H1 (cell line): ENCODE measurements around the gene RSPH6A.

Source experiments
- CHD2 ChIP-seq: IDR thresholded peaks from 2 replicates; pipeline ENCODE4 v1.6.1; 2012; ENCODE audit warnings: low read length, improper control_type of control experiment
- EP300 ChIP-seq, 2 experiments: IDR thresholded peaks; 1 replicate in 1 of 2; 2 replicates in 1 of 2; pipeline ENCODE4 v1.6.1; 2011 to 2012; ENCODE audit warnings: low read depth in 2 of 2, low read length in 2 of 2, mild to moderate bottlenecking in 2 of 2, borderline replicate concordance in 1 of 2, inconsistent platforms in 1 of 2, moderate library complexity in 1 of 2
- EZH2 ChIP-seq: fragments of 200-600 bp; sonication (generic); IDR thresholded peaks from 2 replicates; pipeline ENCODE4 v1.7.1; 2012; ENCODE audit warnings: low read depth, mild to moderate bottlenecking, moderate library complexity, low read length, inconsistent platforms; ENCODE audit not compliant: severe bottlenecking
- MAFK ChIP-seq: IDR thresholded peaks from 2 replicates; pipeline ENCODE4 v1.6.1; 2012; ENCODE audit warnings: low read depth, mild to moderate bottlenecking, improper control_type of control experiment, low read length
- POLR2A ChIP-seq, 2 experiments: IDR thresholded peaks; 1 replicate in 1 of 2; 2 replicates in 1 of 2; pipeline ENCODE4 v1.6.1; 2011; ENCODE audit warnings: low read depth in 2 of 2, low read length in 2 of 2, mild to moderate bottlenecking in 2 of 2; ENCODE audit errors: control extremely low read depth in 1 of 2
- RAD21 ChIP-seq, 2 experiments: IDR thresholded peaks in 1 of 2; conservative IDR thresholded peaks in 1 of 2; 2 replicates each; pipeline ENCODE4 v1.6.1; 2011; ENCODE audit warnings: low read depth in 2 of 2, low read length in 2 of 2, improper control_type of control experiment in 1 of 2, inconsistent platforms in 1 of 2, mild to moderate bottlenecking in 1 of 2, moderate library complexity in 1 of 2
- RBBP5 ChIP-seq: IDR thresholded peaks from 2 replicates; pipeline ENCODE4 v1.7.1; 2012; ENCODE audit warnings: low read depth, mild to moderate bottlenecking, inconsistent platforms, low read length, moderate library complexity, borderline replicate concordance
- SP1 ChIP-seq: IDR thresholded peaks from 2 replicates; pipeline ENCODE4 v1.6.1; 2011; ENCODE audit warnings: low read depth, low read length
- TAF1 ChIP-seq: IDR thresholded peaks from 2 replicates; pipeline ENCODE4 v1.6.1; 2011; ENCODE audit warnings: mild to moderate bottlenecking, low read depth, low read length
- TBP ChIP-seq: IDR thresholded peaks from 2 replicates; pipeline ENCODE4 v1.6.1; 2011; ENCODE audit warnings: low read depth, low read length, improper control_type of control experiment
- ZNF274 ChIP-seq: IDR thresholded peaks from 2 replicates; pipeline ENCODE4 v1.7.0; 2012; ENCODE audit warnings: low read length, borderline replicate concordance; ENCODE audit errors: extremely low read depth
- TF ChIP-seq, protein P1 (sequence below), 3 experiments: IDR thresholded peaks; 1 replicate in 2 of 3; 2 replicates in 1 of 3; pipeline versions ENCODE4 v1.5.1 to v1.6.1; 2011; ENCODE audit warnings: low read length in 3 of 3, mild to moderate bottlenecking in 3 of 3, inconsistent platforms in 2 of 3, low read depth in 1 of 3, moderate library complexity in 1 of 3; ENCODE audit not compliant: insufficient read depth in 1 of 3; ENCODE audit errors: control extremely low read depth in 1 of 3
- TF ChIP-seq, protein P2 (sequence below): IDR thresholded peaks from 2 replicates; pipeline ENCODE4 v1.6.1; 2012; ENCODE audit warnings: inconsistent platforms
- TF ChIP-seq, protein P3 (sequence below): IDR thresholded peaks from 2 replicates; pipeline ENCODE4 v1.6.1; 2011; ENCODE audit warnings: low read length, improper control_type of control experiment

DNA sequence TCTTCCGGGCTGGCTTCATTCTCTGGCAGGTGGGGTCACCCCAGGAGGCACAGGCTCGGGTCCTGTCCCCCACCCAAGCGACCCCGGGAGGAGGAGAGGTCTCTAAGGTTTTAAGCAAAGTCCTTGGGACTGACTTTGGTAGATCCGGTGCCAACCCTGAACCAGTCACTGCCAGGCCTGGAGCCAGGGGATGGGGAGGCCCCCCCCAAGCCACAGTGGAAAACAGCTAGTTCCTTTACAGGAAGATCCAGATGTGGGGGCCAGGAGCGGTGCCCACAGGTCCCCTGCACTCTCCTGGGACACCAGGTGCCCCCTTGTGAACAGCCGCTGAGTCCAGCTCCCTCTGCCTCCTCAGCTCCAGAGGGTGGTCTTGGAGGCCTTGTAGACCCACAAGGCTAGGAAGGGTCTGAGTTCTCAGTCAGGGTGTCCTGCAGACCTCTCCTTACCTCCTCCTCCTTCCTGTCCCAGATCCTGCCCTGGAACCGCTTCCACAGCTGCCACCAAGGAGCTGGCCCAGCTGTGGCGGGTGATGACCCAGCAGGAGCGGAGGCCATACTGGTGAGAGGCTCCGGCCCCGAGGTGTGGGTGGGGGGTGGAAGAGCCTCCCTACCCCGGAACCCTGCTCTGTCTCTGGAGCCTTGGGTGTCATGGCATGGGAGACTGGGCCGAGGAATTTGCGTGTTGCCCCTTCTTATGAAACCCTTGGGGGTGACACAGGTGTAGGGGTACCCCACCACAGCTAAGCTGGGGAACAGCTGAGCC, 52.1 kb downstream of the RSPH6A start:
- TF ChIP-seq, protein P1, sequence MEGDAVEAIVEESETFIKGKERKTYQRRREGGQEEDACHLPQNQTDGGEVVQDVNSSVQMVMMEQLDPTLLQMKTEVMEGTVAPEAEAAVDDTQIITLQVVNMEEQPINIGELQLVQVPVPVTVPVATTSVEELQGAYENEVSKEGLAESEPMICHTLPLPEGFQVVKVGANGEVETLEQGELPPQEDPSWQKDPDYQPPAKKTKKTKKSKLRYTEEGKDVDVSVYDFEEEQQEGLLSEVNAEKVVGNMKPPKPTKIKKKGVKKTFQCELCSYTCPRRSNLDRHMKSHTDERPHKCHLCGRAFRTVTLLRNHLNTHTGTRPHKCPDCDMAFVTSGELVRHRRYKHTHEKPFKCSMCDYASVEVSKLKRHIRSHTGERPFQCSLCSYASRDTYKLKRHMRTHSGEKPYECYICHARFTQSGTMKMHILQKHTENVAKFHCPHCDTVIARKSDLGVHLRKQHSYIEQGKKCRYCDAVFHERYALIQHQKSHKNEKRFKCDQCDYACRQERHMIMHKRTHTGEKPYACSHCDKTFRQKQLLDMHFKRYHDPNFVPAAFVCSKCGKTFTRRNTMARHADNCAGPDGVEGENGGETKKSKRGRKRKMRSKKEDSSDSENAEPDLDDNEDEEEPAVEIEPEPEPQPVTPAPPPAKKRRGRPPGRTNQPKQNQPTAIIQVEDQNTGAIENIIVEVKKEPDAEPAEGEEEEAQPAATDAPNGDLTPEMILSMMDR (IDR thresholded peaks at IDR 0.05; ENCODE audit: control extremely low read depth in 1 of 3, insufficient read depth in 1 of 3, low read depth in 1 of 3, low read length in 3 of 3) = no peak
- TF ChIP-seq RAD21 (IDR thresholded peaks at IDR 0.05 in 1 of 2, conservative IDR thresholded peaks at IDR 0.05 in 1 of 2; ENCODE audit: low read depth in 2 of 2, low read length in 2 of 2) = no peak
- TF ChIP-seq, protein P2, sequence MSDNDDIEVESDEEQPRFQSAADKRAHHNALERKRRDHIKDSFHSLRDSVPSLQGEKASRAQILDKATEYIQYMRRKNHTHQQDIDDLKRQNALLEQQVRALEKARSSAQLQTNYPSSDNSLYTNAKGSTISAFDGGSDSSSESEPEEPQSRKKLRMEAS = no peak
- TF ChIP-seq, protein P3, sequence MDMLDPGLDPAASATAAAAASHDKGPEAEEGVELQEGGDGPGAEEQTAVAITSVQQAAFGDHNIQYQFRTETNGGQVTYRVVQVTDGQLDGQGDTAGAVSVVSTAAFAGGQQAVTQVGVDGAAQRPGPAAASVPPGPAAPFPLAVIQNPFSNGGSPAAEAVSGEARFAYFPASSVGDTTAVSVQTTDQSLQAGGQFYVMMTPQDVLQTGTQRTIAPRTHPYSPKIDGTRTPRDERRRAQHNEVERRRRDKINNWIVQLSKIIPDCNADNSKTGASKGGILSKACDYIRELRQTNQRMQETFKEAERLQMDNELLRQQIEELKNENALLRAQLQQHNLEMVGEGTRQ = no peak
- TF ChIP-seq EZH2 = no peak
- TF ChIP-seq EP300 (IDR thresholded peaks at IDR 0.05; ENCODE audit: borderline replicate concordance in 1 of 2, low read depth in 2 of 2, low read length in 2 of 2) = no peak
- TF ChIP-seq MAFK = no peak
- no peak for TF ChIP-seq TBP
- no peak for TF ChIP-seq ZNF274
- no peak for TF ChIP-seq POLR2A (IDR thresholded peaks at IDR 0.05; ENCODE audit: control extremely low read depth in 1 of 2, low read depth in 2 of 2, low read length in 2 of 2)
- no peak for TF ChIP-seq RBBP5
- TF ChIP-seq TAF1 = no peak
- TF ChIP-seq SP1 = no peak
- no peak for TF ChIP-seq CHD2
